Upper lobe of right lung (tissue), 1 donor: Measurements from ENCODE around the gene EIF4H. TPM values are rescaled to one million over a fixed set of nuclear protein-coding genes. Genes with fewer than 3 reads are reported as not detected.

Experiments
- ATAC-seq: fragments of 200-7000 bp; cut with Tn5 transposase; one replicate; pipeline ENCODE4 v1.9.1; 2020; ENCODE audit warnings: mild to moderate bottlenecking, moderate library complexity
- DNase-seq: peaks from one replicate; pipeline ENCODE4 v3.0.0-alpha.2; 2020
- H3K27ac ChIP-seq: fragments of 200-600 bp; one replicate; pipeline ENCODE4 v1.8.0; 2022
- H3K27me3 ChIP-seq: fragments of 200-600 bp; one replicate; pipeline ENCODE4 v1.8.0; 2022; ENCODE audit warnings: mild to moderate bottlenecking
- H3K36me3 ChIP-seq: fragments of 200-600 bp; one replicate; pipeline ENCODE4 v1.8.0; 2022
- H3K4me1 ChIP-seq: fragments of 200-600 bp; one replicate; pipeline ENCODE4 v1.8.0; 2022
- H3K4me3 ChIP-seq: fragments of 200-600 bp; one replicate; pipeline ENCODE4 v1.8.0; 2022; ENCODE audit warnings: mild to moderate bottlenecking
- H3K9me3 ChIP-seq: fragments of 200-600 bp; one replicate; pipeline ENCODE4 v1.8.0; 2022
- CTCF ChIP-seq: fragments of 200-600 bp; IDR thresholded peaks from one replicate; pipeline ENCODE4 v1.8.0; 2022; ENCODE audit warnings: antibody characterized with exemption
- intact Hi-C: fragments of 100-400 bp; cut with DNase I; formaldehyde crosslinking; loops from one replicate; pipeline ENCODE4 v1.11.0; 2022
- long read RNA-seq: library from polyadenylated mRNA; unstranded; transcript quantifications from one replicate; pipeline ENCODE4 v2.0.0, GENCODE V29; 2021
- total RNA-seq: library from RNA; stranded (reverse); fragmentation: NEBNext Ultra II Directional; extraction: Animal tissue kit (Norgen Biotek cat#: 25700); gene quantifications from one replicate; pipeline ENCODE4 v1.2.1, GENCODE V29; 2021
- donor health status: DM: no; HTN: yes; CAD: no; lungs with severe emphysema.

EIF4H gene
- total RNA-seq, result 218 TPM
- long read RNA-seq, transcript EIF4H-202 (6 exons, 2,503 nt), result major isoform, 498 of 651 reads
- long read RNA-seq, transcript EIF4H-201 (7 exons, 2,679 nt), result minor isoform, 21 of 651 reads
- long read RNA-seq, partial matches to known transcripts, result 125 of 651 reads
- long read RNA-seq, other reads (novel, unspliced or antisense), result 7 of 651 reads

DNA sequence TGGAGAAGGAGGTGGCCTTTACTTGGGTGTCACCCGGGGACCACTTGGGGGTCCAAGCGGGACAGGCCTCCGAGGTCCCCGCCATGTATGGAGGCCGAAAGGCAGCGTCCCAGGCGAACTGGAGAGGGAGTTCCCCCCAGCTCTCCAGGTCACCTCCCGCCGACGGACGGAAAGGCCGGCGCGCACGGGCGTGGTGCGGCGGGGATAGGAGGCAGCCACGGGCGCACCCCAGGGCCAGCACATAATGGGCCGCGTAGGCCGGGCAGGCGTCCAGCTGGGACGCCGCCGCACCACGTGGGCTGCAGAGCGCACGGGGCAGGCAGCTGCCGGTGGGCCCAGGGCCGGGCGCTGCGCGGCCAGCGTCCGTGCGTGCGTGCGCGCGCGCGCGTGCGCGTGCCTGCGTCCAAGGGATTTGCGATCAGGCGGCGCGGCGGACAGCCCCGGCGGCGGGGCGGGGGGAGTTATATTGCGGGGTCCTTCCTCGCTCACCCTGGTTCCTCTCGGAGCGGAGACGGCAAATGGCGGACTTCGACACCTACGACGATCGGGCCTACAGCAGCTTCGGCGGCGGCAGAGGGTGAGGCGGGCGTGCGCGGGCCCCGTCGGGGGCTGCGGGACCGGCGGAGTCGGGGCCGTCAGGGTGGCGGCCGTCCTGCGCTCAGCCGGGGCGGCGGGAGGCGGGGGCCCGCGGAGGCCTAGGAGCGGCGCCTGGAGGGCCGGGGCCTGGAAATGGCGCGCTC lies at the start of gene EIF4H:
Gene EIF4H, plus strand, starts transcription at position 491 of the 740 bp plus-strand sequence. Its CDS starts 28 bp downstream, at position 519.
- Histone ChIP-seq H3K4me1 (peaks cover 53% of the 10 kb centered on the region), H3K9me3 (no peaks in the 10 kb centered on the region), H3K4me3 (peak within 1 kb of the TSS; percentile 98), H3K36me3 (peaks cover 25% of the 10 kb centered on the region), H3K27me3 (no peaks in the 10 kb centered on the region), H3K27ac (peak within 1 kb of the TSS; percentile 97)
- TF ChIP-seq CTCF, result no peak
- peak; percentile 99 for DNase-seq
- ATAC-seq, result peak; percentile 96
- intact Hi-C loops, result no loop called here

GRCh38 chr7:74126220-74126880 lies 47.8 kb upstream of the EIF4H start:
- Histone ChIP-seq H3K9me3 (no peaks in the 10 kb centered on the region), H3K4me1 (no peaks in the 10 kb centered on the region), H3K4me3 (no peak overlapping the region), H3K36me3 (peaks cover 7% of the 10 kb centered on the region), H3K27me3 (no peaks in the 10 kb centered on the region), H3K27ac (no peak overlapping the region)
- DNase-seq, result no peak
- intact Hi-C loops, result no loop called here
- TF ChIP-seq CTCF, result no peak
- no peak for ATAC-seq

GRCh38 chr7:74129887-74130286 lies 44.3 kb upstream of the EIF4H start:
- H3K36me3 ChIP-seq, result no peaks in the 10 kb centered on the region
- no peak for TF ChIP-seq CTCF
- H3K27ac ChIP-seq, result no peak overlapping the region
- H3K4me1 ChIP-seq, result no peaks in the 10 kb centered on the region
- DNase-seq (no peak), ATAC-seq (no peak)
- H3K27me3 ChIP-seq, result no peaks in the 10 kb centered on the region
- no peaks in the 10 kb centered on the region for H3K9me3 ChIP-seq
- H3K4me3 ChIP-seq, result no peak overlapping the region
- intact Hi-C loops, result no loop called here

- no peak overlapping the region for H3K4me3 ChIP-seq
- no peak for DNase-seq
- H3K36me3 ChIP-seq, result no peaks in the 10 kb centered on the region
- no peaks in the 10 kb centered on the region for H3K9me3 ChIP-seq
- H3K27me3 ChIP-seq, result no peaks in the 10 kb centered on the region
- no peak for ATAC-seq
- intact Hi-C loops, result no loop called here
- H3K4me1 ChIP-seq, result no peaks in the 10 kb centered on the region
- TF ChIP-seq CTCF, result no peak
- H3K27ac ChIP-seq, result no peak overlapping the region
Observed at GRCh38 chr7:74130518-74130917, 43.6 kb upstream of the EIF4H start.

DNA sequence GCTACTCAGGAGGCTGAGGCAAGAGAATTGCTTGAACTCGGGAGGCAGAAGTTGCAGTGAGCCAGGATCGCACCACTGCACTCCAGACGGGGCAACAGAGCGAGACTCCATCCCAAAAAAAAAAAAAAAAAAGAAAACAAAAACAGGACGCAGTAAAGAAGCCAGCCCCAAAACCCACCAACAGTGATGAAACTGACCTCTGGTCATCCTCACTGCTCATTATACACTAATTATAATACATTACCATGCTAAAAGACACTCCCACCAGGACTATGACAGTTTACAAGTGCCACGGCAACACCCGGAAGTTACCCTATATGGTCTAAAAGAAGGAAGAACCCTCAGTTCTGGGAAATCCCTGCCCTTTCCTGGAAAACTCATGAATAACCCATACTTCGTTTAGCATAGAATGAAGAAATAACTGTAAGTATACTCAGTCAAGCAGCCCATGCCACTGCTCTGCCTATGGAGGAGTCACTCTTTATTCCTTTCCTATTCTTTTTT lies 40.0 kb upstream of the EIF4H start:
- no peaks in the 10 kb centered on the region for H3K27me3 ChIP-seq
- no peaks in the 10 kb centered on the region for H3K36me3 ChIP-seq
- intact Hi-C loops, result no loop called here
- H3K4me3 ChIP-seq, result no peak overlapping the region
- no peak for TF ChIP-seq CTCF
- peak; percentile 77 for ATAC-seq
- DNase-seq, result no peak
- no peaks in the 10 kb centered on the region for H3K4me1 ChIP-seq
- no peak overlapping the region for H3K27ac ChIP-seq
- no peaks in the 10 kb centered on the region for H3K9me3 ChIP-seq
